NB4 (cell line): ENCODE data around the gene PPFIBP2.

Source experiments
- CTCF ChIP-seq: IDR thresholded peaks from one replicate; pipeline ENCODE4 v1.5.1; 2012; ENCODE audit warnings: low read depth, low read length
- MAX ChIP-seq: IDR thresholded peaks from 2 replicates; pipeline ENCODE4 v1.6.1; 2011; ENCODE audit warnings: low read depth, low read length
- MYC ChIP-seq: IDR thresholded peaks from 2 replicates; pipeline ENCODE4 v1.6.1; 2011; ENCODE audit warnings: low read depth, low read length
- POLR2A ChIP-seq: IDR thresholded peaks from 2 replicates; pipeline ENCODE4 v1.6.1; 2011; ENCODE audit warnings: mild to moderate bottlenecking; ENCODE audit not compliant: insufficient read length; ENCODE audit errors: extremely low read depth

GRCh38 chr11:7617032-7617431, 103.2 kb downstream of the PPFIBP2 start:
- TF ChIP-seq CTCF = no peak
- TF ChIP-seq MYC = no peak
- no peak for TF ChIP-seq MAX
- TF ChIP-seq POLR2A = no peak
